Activated CD4-positive, alpha-beta memory T cell treated with anti-CD3 and anti-CD28 coated beads for 36 hours (primary cell): ENCODE measurements around the gene CNGA2. TPM values are rescaled to one million over a fixed set of nuclear protein-coding genes. Genes with fewer than 3 reads are reported as not detected.

ENCODE experiments used
- CTCF ChIA-PET: fragments of 350-600 bp; sonication (Branson Sonifier 250); formaldehyde crosslinking; loops from one replicate; lab custom pipeline; 2021; ENCODE audit warnings: antibody characterized with exemption, inconsistent platforms; lab: Charles Lee
- POLR2A ChIA-PET: fragments of 350-600 bp; sonication (Branson Sonifier 250); formaldehyde crosslinking; loops from one replicate; lab custom pipeline; 2021; ENCODE audit warnings: antibody characterized with exemption; lab: Charles Lee
- DNase-seq: peaks from one replicate; pipeline ENCODE4 v3.0.0-alpha.2; 2020
- H3K27ac Mint-ChIP-seq: one replicate; pipeline ENCODE4 v1.8.0; 2021; ENCODE audit warnings: mixed read lengths
- H3K27me3 Mint-ChIP-seq: one replicate; pipeline ENCODE4 v1.8.0; 2021; ENCODE audit warnings: mixed read lengths
- H3K36me3 Mint-ChIP-seq: one replicate; pipeline ENCODE4 v1.8.0; 2021; ENCODE audit warnings: mixed read lengths
- H3K4me1 Mint-ChIP-seq: one replicate; pipeline ENCODE4 v1.8.0; 2021; ENCODE audit warnings: low read depth, mixed read lengths
- H3K4me3 Mint-ChIP-seq: one replicate; pipeline ENCODE4 v1.8.0; 2021; ENCODE audit warnings: mild to moderate bottlenecking, mixed read lengths
- H3K9me3 Mint-ChIP-seq: one replicate; pipeline ENCODE4 v1.8.0; 2021; ENCODE audit warnings: mixed read lengths
- intact Hi-C: fragments of 100-400 bp; cut with micrococcal nuclease; formaldehyde crosslinking; loops from one replicate; pipeline ENCODE4 v1.15.1; 2023
- total RNA-seq, 2 experiments: library from RNA; stranded (reverse); gene quantifications; one replicate each; pipeline ENCODE4 v1.2.3, GENCODE V29; 2021

CNGA2 gene
- total RNA-seq, 2 experiments from 2014 or later, result not detected

GRCh38 chrX:151762802-151763201, 28.3 kb downstream of the CNGA2 start:
- Mint-ChIP-seq H3K36me3 (no peaks in the 10 kb centered on the region), H3K27ac (no peak overlapping the region), H3K4me3 (no peak overlapping the region), H3K9me3 (no peaks in the 10 kb centered on the region), H3K4me1 (no peaks in the 10 kb centered on the region), H3K27me3 (peaks cover 1% of the 10 kb centered on the region)
- CTCF ChIA-PET, result no interaction called here
- DNase-seq, result no peak
- POLR2A ChIA-PET, result no interaction called here
- intact Hi-C loops, result no loop called here

- intact Hi-C loops, result no loop called here
- no peak overlapping the region for H3K27ac Mint-ChIP-seq
- no peak for DNase-seq
- H3K36me3 Mint-ChIP-seq, result no peaks in the 10 kb centered on the region
- ChIA-PET POLR2A (no interaction called here), CTCF (no interaction called here)
- peaks cover 1% of the 10 kb centered on the region for H3K27me3 Mint-ChIP-seq
- no peak overlapping the region for H3K4me3 Mint-ChIP-seq
- no peaks in the 10 kb centered on the region for H3K4me1 Mint-ChIP-seq
- no peaks in the 10 kb centered on the region for H3K9me3 Mint-ChIP-seq
Measured at GRCh38 chrX:151763711-151764110, 29.2 kb downstream of the CNGA2 start.

GRCh38 chrX:151765026-151765425, 30.5 kb downstream of the CNGA2 start:
- intact Hi-C loops, result no loop called here
- Mint-ChIP-seq H3K4me1 (no peaks in the 10 kb centered on the region), H3K4me3 (no peak overlapping the region), H3K9me3 (no peaks in the 10 kb centered on the region), H3K27me3 (peaks cover 1% of the 10 kb centered on the region), H3K36me3 (no peaks in the 10 kb centered on the region), H3K27ac (no peak overlapping the region)
- ChIA-PET POLR2A (no interaction called here), CTCF (no interaction called here)
- DNase-seq, result no peak

GRCh38 chrX:151771726-151772125, 37.2 kb downstream of the CNGA2 start:
- no peak overlapping the region for H3K4me3 Mint-ChIP-seq
- CTCF ChIA-PET, result no interaction called here
- H3K27me3 Mint-ChIP-seq, result no peaks in the 10 kb centered on the region
- H3K4me1 Mint-ChIP-seq, result no peaks in the 10 kb centered on the region
- no peaks in the 10 kb centered on the region for H3K9me3 Mint-ChIP-seq
- H3K27ac Mint-ChIP-seq, result no peak overlapping the region
- POLR2A ChIA-PET, result no interaction called here
- no peak for DNase-seq
- intact Hi-C loops, result no loop called here
- no peaks in the 10 kb centered on the region for H3K36me3 Mint-ChIP-seq

DNA sequence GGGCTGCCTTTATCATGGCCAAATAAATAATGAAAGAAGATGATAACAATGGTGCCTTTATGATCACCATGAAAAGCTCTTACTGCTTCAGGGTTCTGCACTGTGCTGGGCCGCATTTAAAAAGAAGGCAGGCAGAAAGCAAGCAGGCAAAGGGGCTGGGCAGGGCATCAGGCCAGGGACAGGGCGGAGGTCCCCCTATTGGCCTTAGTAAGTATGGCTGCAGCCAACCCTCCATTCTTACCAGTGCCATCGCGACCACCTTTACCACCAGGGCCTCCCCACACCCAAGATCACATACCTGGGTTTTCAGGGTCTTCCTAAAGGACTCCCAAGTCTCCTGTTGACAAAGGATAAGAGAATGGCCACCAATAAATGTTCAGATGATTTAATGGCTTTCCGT, 38.9 kb downstream of the CNGA2 start:
- Mint-ChIP-seq H3K27ac (no peak overlapping the region), H3K36me3 (no peaks in the 10 kb centered on the region), H3K27me3 (no peaks in the 10 kb centered on the region), H3K9me3 (no peaks in the 10 kb centered on the region), H3K4me1 (no peaks in the 10 kb centered on the region), H3K4me3 (no peak overlapping the region)
- no peak for DNase-seq
- ChIA-PET CTCF (no interaction called here), POLR2A (no interaction called here)
- intact Hi-C loops, result no loop called here

GRCh38 chrX:151774421-151774820, 39.9 kb downstream of the CNGA2 start:
- H3K4me1 Mint-ChIP-seq, result no peaks in the 10 kb centered on the region
- no peaks in the 10 kb centered on the region for H3K36me3 Mint-ChIP-seq
- no peak overlapping the region for H3K27ac Mint-ChIP-seq
- ChIA-PET POLR2A (no interaction called here), CTCF (no interaction called here)
- DNase-seq, result no peak
- H3K4me3 Mint-ChIP-seq, result no peak overlapping the region
- intact Hi-C loops, result no loop called here
- H3K27me3 Mint-ChIP-seq, result no peaks in the 10 kb centered on the region
- no peaks in the 10 kb centered on the region for H3K9me3 Mint-ChIP-seq

DNA sequence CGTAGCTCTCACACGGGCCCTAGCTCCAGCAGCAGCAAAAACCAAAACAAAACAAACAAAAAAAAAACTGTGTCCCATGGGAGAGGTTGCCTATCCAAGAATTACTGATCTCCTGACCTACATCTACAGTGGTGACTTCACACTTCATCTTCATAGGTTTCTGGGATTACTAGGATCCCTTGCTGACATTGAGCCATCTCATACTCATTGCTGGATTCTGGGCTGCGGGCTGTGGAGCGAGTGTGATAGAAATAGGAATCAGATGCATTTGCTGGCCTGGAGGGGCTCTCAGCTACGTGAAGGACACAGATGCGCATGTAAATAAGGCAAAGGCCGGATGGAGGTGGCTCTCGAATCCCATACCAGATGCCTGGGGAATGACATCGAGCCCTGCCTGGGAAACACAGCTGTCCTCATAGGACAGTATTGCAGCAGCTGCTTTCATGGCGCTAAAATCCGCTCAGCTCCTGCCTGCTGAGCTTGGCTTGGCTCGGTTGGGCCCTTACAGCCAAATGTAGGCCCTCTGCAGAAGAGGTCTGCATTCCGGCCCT, 41.7 kb downstream of the CNGA2 start:
- H3K27me3 Mint-ChIP-seq, result no peaks in the 10 kb centered on the region
- DNase-seq, result no peak
- intact Hi-C loops, result no loop called here
- no peak overlapping the region for H3K27ac Mint-ChIP-seq
- H3K4me3 Mint-ChIP-seq, result no peak overlapping the region
- ChIA-PET POLR2A (no interaction called here), CTCF (no interaction called here)
- no peaks in the 10 kb centered on the region for H3K4me1 Mint-ChIP-seq
- no peaks in the 10 kb centered on the region for H3K36me3 Mint-ChIP-seq
- no peaks in the 10 kb centered on the region for H3K9me3 Mint-ChIP-seq

DNA sequence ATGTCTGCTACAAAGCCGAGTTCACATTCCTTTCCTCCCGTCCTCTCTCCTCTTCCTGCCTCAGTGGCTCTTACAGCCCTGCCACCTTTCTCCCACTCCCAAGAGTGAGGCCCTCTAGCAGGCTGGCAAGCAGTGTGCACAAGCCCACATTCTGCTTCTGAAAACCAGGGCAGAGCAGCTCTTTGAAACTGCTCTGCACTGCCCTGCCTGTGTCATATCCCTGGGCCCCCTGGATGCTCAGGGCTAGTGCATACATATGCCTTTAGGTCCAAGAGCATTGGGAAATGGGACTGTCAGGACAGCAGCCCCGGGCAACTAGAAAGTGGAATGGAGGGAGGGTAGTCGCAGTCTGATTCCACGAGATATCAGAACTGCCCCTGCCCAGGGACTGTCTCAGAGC, 42.4 kb downstream of the CNGA2 start:
- ChIA-PET POLR2A (no interaction called here), CTCF (no interaction called here)

GRCh38 chrX:151779258-151779657, 44.7 kb downstream of the CNGA2 start:
- no peak overlapping the region for H3K27ac Mint-ChIP-seq
- H3K36me3 Mint-ChIP-seq, result no peaks in the 10 kb centered on the region
- no peaks in the 10 kb centered on the region for H3K4me1 Mint-ChIP-seq
- no peak overlapping the region for H3K4me3 Mint-ChIP-seq
- no peaks in the 10 kb centered on the region for H3K27me3 Mint-ChIP-seq
- intact Hi-C loops, result no loop called here
- no peaks in the 10 kb centered on the region for H3K9me3 Mint-ChIP-seq
- ChIA-PET POLR2A (no interaction called here), CTCF (no interaction called here)
- no peak for DNase-seq

More for the DNA sequence above, 42.4 kb downstream of the CNGA2 start:
- Mint-ChIP-seq H3K27me3 (no peaks in the 10 kb centered on the region), H3K4me3 (no peak overlapping the region), H3K27ac (no peak overlapping the region), H3K4me1 (no peaks in the 10 kb centered on the region), H3K9me3 (no peaks in the 10 kb centered on the region), H3K36me3 (no peaks in the 10 kb centered on the region)
- intact Hi-C loops, result no loop called here
- DNase-seq, result no peak

- H3K9me3 Mint-ChIP-seq, result no peaks in the 10 kb centered on the region
- intact Hi-C loops, result no loop called here
- no peaks in the 10 kb centered on the region for H3K36me3 Mint-ChIP-seq
- ChIA-PET POLR2A (no interaction called here), CTCF (no interaction called here)
- no peak for DNase-seq
- no peaks in the 10 kb centered on the region for H3K4me1 Mint-ChIP-seq
- H3K27me3 Mint-ChIP-seq, result no peaks in the 10 kb centered on the region
- no peak overlapping the region for H3K27ac Mint-ChIP-seq
- no peak overlapping the region for H3K4me3 Mint-ChIP-seq
Measured at GRCh38 chrX:151780621-151781020, 46.1 kb downstream of the CNGA2 start.

- H3K27ac Mint-ChIP-seq, result no peak overlapping the region
- no peaks in the 10 kb centered on the region for H3K27me3 Mint-ChIP-seq
- ChIA-PET CTCF (no interaction called here), POLR2A (no interaction called here)
- H3K36me3 Mint-ChIP-seq, result no peaks in the 10 kb centered on the region
- intact Hi-C loops, result no loop called here
- no peaks in the 10 kb centered on the region for H3K4me1 Mint-ChIP-seq
- DNase-seq, result no peak
- no peak overlapping the region for H3K4me3 Mint-ChIP-seq
- H3K9me3 Mint-ChIP-seq, result no peaks in the 10 kb centered on the region
Measured at GRCh38 chrX:151789179-151789800, 54.7 kb downstream of the CNGA2 start.

DNA sequence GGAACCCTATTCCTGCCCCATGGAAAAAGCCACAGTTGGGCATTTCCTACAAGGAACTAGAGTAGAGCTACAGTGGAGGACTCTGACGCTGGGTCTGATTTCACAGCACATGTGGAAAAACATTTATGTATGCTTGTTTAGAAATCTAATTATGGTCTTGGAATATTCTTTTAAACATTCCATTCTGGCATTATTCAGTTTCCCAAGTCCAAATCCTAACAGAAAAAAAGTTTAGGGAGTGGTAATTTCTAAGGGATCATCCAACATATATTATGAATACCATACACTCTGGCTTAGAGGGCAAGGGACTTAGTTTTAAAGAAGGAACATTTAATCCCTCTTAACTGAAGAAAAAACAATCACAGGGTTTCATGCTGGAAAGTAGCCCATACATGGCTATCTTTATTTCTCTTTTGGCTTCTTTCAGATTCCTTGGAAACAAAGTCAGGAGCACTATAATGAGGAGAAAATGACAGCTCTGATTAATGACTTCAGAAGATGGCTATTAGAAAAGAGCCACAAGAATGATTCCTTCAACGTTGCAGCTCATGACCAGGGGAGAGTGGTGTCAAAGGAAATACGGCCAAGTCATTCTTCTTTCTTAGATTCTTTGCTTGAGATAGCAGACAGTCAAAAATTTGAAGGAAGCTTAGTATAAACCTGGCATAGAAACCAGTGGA, 56.1 kb downstream of the CNGA2 start:
- no peaks in the 10 kb centered on the region for H3K9me3 Mint-ChIP-seq
- no peaks in the 10 kb centered on the region for H3K27me3 Mint-ChIP-seq
- no peaks in the 10 kb centered on the region for H3K36me3 Mint-ChIP-seq
- ChIA-PET POLR2A (no interaction called here), CTCF (no interaction called here)
- H3K4me3 Mint-ChIP-seq, result no peak overlapping the region
- no peak for DNase-seq
- intact Hi-C loops, result no loop called here
- no peak overlapping the region for H3K27ac Mint-ChIP-seq
- H3K4me1 Mint-ChIP-seq, result no peaks in the 10 kb centered on the region

GRCh38 chrX:151791961-151792360, 57.4 kb downstream of the CNGA2 start:
- H3K36me3 Mint-ChIP-seq, result no peaks in the 10 kb centered on the region
- no peaks in the 10 kb centered on the region for H3K27me3 Mint-ChIP-seq
- H3K4me1 Mint-ChIP-seq, result no peaks in the 10 kb centered on the region

More at GRCh38 chrX:151791961-151792360, 57.4 kb downstream of the CNGA2 start:
- Mint-ChIP-seq H3K27ac (no peak overlapping the region), H3K4me3 (no peak overlapping the region), H3K9me3 (no peaks in the 10 kb centered on the region)
- no peak for DNase-seq
- ChIA-PET POLR2A (no interaction called here), CTCF (no interaction called here)
- intact Hi-C loops, result no loop called here
